ENCODE measurements around the gene THSD4. TPM values are rescaled to one million over a fixed set of nuclear protein-coding genes. Genes with fewer than 3 reads are reported as not detected.
A peak's percentile ranks its signal among the peaks of the same experiment; 100 is the strongest.

The THSD4 gene
- total and polyA plus RNA-seq, 5 donors from 2014 or later, result not detected

DNA sequence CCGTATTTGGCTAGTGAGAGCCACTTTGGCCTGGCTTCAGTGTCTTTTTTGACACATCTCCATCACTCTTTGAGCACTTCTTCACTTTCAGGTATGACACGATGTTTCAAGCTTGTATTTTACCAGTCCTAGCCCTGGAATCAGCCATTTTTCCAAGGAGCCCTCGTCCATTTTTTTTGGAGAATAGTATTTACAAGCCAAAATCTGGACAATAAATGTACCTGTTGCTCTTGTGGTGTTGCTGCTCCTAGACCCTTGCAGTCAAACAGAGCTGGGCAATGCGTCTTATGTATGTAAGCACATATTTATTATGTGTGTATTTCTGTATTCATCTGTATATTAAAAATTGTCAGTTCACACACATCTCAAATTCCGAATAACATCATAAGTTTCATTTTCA, 231.2 kb downstream of the THSD4 start:
- DNase-seq (no peak), ATAC-seq (ENCODE audit: low read depth in 2 of 2) (no peak)
- H3K27me3 Mint-ChIP-seq, result peaks cover 4% of the 10 kb centered on the region
- no peaks in the 10 kb centered on the region for H3K36me3 Mint-ChIP-seq
- Histone ChIP-seq H3K27me3 (ENCODE audit: control insufficient read depth, insufficient read depth, low read length) (peaks cover 3% of the 10 kb centered on the region), H3K4me1 (ENCODE audit: control insufficient read depth, insufficient read depth, low read length, poor library complexity, severe bottlenecking) (no peaks in the 10 kb centered on the region), H3K27ac (ENCODE audit: insufficient read depth, low read length, poor library complexity, severe bottlenecking) (no peak overlapping the region), H3K9me3 (ENCODE audit: control insufficient read depth in 2 of 2, low read length in 2 of 2) (no peaks in the 10 kb centered on the region), H3K36me3 (ENCODE audit: control insufficient read depth, insufficient read depth, low read length) (no peaks in the 10 kb centered on the region), H3K4me3 (ENCODE audit: low read depth, low read length) (no peak overlapping the region)
- no peaks in the 10 kb centered on the region for H3K4me1 Mint-ChIP-seq
- H3K4me3 Mint-ChIP-seq, result no peak overlapping the region
- H3K27ac Mint-ChIP-seq, result no peak overlapping the region
- no peaks in the 10 kb centered on the region for H3K9me3 Mint-ChIP-seq

DNA sequence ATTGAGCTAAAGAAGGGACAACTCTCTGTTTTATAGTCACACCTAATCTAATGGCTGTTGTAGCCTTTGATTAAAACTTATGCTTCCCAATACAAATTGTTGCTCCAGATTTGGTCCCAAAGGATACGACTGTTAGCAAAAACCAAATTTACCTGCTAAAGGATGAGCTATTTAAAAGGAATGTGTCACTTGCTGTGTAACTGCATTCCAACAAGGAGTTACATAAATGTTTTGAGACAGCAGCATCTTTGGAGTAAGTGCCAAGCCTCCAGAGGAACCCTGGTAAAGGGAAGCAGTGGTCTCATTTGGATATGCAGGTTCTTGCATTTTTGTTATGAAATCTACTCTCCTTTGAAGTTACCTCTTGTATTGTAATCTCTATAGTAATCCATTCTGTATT, 233.3 kb downstream of the THSD4 start:
- Histone ChIP-seq H3K4me1 (ENCODE audit: control insufficient read depth, insufficient read depth, low read length, poor library complexity, severe bottlenecking) (no peaks in the 10 kb centered on the region), H3K27ac (ENCODE audit: insufficient read depth, low read length, poor library complexity, severe bottlenecking) (no peak overlapping the region), H3K36me3 (ENCODE audit: control insufficient read depth, insufficient read depth, low read length) (no peaks in the 10 kb centered on the region), H3K4me3 (ENCODE audit: low read depth, low read length) (no peak overlapping the region), H3K9me3 (ENCODE audit: control insufficient read depth in 2 of 2, low read length in 2 of 2) (no peaks in the 10 kb centered on the region), H3K27me3 (ENCODE audit: control insufficient read depth, insufficient read depth, low read length) (peaks cover 3% of the 10 kb centered on the region)
- Mint-ChIP-seq H3K36me3 (no peaks in the 10 kb centered on the region), H3K9me3 (no peaks in the 10 kb centered on the region), H3K27ac (no peak overlapping the region), H3K4me3 (no peak overlapping the region), H3K27me3 (peaks cover 4% of the 10 kb centered on the region), H3K4me1 (peaks cover 0 to 4% (median 0%) of the 10 kb centered on the region in 4 donors)
- DNase-seq (no peak), ATAC-seq (ENCODE audit: low read depth in 2 of 2) (no peak)

DNA sequence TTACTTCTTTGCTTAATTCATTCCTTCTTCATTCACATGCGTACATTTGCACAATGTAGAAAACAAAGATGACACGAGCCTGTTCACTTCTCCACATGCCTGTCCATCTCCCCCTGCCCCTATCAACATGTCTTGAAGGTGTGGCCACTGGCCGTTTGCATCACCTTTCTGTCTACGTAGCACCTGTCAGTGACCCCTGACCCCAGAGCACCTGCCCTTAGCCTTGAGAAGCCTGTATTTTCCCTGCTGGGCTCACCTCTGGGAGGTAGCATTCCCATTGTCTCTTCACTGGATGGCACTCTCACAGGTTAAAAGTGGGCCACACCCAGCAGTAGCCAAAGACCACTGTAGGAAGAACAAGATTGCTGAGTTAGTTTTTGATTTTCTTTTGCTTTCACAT, 234.1 kb downstream of the THSD4 start:
- Mint-ChIP-seq H3K9me3 (no peaks in the 10 kb centered on the region), H3K27me3 (peaks cover 4% of the 10 kb centered on the region), H3K4me1 (peaks cover 0 to 4% (median 0%) of the 10 kb centered on the region in 4 donors), H3K36me3 (no peaks in the 10 kb centered on the region), H3K27ac (no peak overlapping the region), H3K4me3 (no peak overlapping the region)
- no peak for ATAC-seq (ENCODE audit: low read depth in 2 of 2)
- no peaks in the 10 kb centered on the region for H3K36me3 ChIP-seq (ENCODE audit: control insufficient read depth, insufficient read depth, low read length)
- H3K27ac ChIP-seq (ENCODE audit: insufficient read depth, low read length, poor library complexity, severe bottlenecking), result no peak overlapping the region
- peaks cover 3% of the 10 kb centered on the region for H3K27me3 ChIP-seq (ENCODE audit: control insufficient read depth, insufficient read depth, low read length)
- no peak overlapping the region for H3K4me3 ChIP-seq (ENCODE audit: low read depth, low read length)
- H3K9me3 ChIP-seq (ENCODE audit: control insufficient read depth in 2 of 2, low read length in 2 of 2), result no peaks in the 10 kb centered on the region
- H3K4me1 ChIP-seq (ENCODE audit: control insufficient read depth, insufficient read depth, low read length, poor library complexity, severe bottlenecking), result no peaks in the 10 kb centered on the region
- DNase-seq, result no peak

DNA sequence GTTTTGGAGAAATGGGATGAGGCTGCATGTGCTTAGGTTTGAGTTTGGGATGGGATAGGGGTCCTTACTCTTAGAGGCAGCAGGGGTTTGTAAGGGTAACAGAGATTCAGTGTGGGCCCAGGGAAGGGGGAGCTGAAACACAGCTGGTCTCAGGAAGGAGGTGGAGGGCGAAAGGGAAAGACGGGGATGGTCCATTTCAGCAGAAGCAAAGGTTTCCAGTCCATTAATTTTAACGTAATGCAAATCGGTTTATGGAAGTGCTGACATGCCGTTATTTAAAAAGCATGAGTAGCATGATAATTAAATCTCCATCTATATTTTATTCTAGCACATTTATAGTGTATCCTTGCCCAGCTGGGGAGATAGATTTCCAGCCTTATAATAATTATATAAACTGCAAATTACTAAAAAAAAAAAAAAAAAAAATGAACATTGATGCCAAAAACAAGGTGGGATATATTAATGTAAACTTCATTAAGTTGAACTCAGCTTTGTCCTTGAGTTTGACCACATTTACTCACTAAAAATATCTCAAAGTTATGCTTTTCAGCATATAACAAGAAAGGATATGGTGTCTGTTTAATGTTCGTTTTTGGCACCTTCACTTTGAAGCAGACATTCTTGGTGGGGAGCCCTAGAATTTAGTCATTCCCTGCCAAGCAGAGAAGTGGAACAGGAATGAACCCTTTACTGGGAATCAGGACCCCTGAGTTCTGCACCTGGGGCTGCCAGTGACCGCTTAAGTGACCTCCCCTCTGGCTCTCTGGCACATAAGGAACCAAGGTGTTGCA, 234.7 kb downstream of the THSD4 start:
- ATAC-seq (ENCODE audit: low read depth in 2 of 2), result no peak
- H3K4me1 ChIP-seq (ENCODE audit: control insufficient read depth, insufficient read depth, low read length, poor library complexity, severe bottlenecking), result no peaks in the 10 kb centered on the region
- no peak overlapping the region for H3K27ac Mint-ChIP-seq

DNA sequence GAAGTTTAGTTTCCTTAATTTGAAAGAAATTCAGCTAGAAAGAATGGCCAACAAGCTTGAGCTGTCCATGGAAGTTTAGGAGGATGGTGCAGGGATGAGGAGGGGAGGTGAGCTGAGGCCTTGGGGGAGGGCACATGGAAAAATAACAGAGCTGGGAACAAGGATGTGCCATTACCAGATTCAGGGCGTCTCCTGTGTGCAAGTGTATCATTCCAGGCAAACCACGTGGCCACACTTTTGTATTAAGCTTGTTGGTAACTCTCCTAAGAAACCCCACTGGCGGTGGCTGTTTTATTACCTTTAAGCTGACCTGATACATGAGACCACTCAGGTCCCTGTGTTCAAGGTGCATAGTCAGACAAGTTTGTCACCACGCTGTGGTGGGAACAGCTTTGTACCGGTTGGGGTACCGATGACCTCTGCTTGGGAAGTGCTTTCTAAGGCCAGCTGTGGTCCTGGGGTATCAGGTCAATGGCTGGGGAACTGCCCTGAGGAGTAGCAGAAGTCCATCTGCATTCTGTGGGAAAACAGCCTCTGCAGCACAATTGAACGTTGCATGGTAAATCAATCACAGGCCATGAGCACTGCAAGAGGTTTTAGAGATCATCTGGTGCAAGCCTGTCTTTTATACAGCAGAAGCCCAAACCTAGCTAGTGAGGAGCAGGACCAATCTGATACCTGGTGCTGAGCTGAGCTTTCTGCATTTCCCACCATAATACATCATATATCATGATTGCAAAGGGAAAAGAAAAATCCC, 235.5 kb downstream of the THSD4 start:
- Histone ChIP-seq H3K4me3 (ENCODE audit: low read depth, low read length) (no peak overlapping the region), H3K27me3 (ENCODE audit: control insufficient read depth, insufficient read depth, low read length) (peaks cover 3% of the 10 kb centered on the region), H3K4me1 (ENCODE audit: control insufficient read depth, insufficient read depth, low read length, poor library complexity, severe bottlenecking) (no peaks in the 10 kb centered on the region), H3K36me3 (ENCODE audit: control insufficient read depth, insufficient read depth, low read length) (no peaks in the 10 kb centered on the region), H3K27ac (ENCODE audit: insufficient read depth, low read length, poor library complexity, severe bottlenecking) (no peak overlapping the region), H3K9me3 (ENCODE audit: control insufficient read depth in 2 of 2, low read length in 2 of 2) (no peaks in the 10 kb centered on the region)
- no peak for ATAC-seq (ENCODE audit: low read depth in 2 of 2)
- H3K27ac Mint-ChIP-seq, result no peak overlapping the region
- H3K9me3 Mint-ChIP-seq, result no peaks in the 10 kb centered on the region
- no peak overlapping the region for H3K4me3 Mint-ChIP-seq
- H3K27me3 Mint-ChIP-seq, result peaks cover 7% of the 10 kb centered on the region
- H3K36me3 Mint-ChIP-seq, result no peaks in the 10 kb centered on the region
- DNase-seq, result no peak
- peaks cover 0 to 4% (median 0%) of the 10 kb centered on the region in 4 donors for H3K4me1 Mint-ChIP-seq

More for the DNA sequence above, 234.7 kb downstream of the THSD4 start:
- H3K4me3 Mint-ChIP-seq, result no peak overlapping the region
- H3K36me3 Mint-ChIP-seq, result no peaks in the 10 kb centered on the region
- H3K27ac ChIP-seq (ENCODE audit: insufficient read depth, low read length, poor library complexity, severe bottlenecking), result no peak overlapping the region
- peaks cover 3% of the 10 kb centered on the region for H3K27me3 ChIP-seq (ENCODE audit: control insufficient read depth, insufficient read depth, low read length)
- no peak overlapping the region for H3K4me3 ChIP-seq (ENCODE audit: low read depth, low read length)
- no peaks in the 10 kb centered on the region for H3K36me3 ChIP-seq (ENCODE audit: control insufficient read depth, insufficient read depth, low read length)
- H3K27me3 Mint-ChIP-seq, result peaks cover 6% of the 10 kb centered on the region
- H3K4me1 Mint-ChIP-seq, result peaks cover 0 to 4% (median 0%) of the 10 kb centered on the region in 4 donors
- no peaks in the 10 kb centered on the region for H3K9me3 ChIP-seq (ENCODE audit: control insufficient read depth in 2 of 2, low read length in 2 of 2)
- no peaks in the 10 kb centered on the region for H3K9me3 Mint-ChIP-seq
- no peak for DNase-seq

DNA sequence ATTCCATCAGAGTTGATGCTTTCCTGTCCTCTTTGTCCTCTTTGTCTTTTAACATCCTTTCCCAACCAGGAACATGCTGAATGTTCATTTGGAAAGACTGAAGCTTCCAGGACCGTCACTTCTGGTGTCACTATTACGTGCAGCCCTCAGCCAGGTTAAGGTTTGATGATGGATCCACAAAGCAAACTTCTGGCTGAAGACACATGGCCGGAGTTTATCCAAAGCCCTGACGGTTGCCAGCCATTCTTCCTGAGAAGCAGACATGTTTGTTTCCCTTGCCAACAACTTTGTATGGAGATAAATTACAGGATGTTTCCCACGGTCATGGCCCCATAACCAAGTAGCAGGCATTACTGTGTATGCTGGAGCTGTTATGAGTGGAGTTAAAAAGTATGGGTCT, 236.9 kb downstream of the THSD4 start:
- Mint-ChIP-seq H3K27ac (no peak overlapping the region), H3K4me3 (no peak overlapping the region), H3K9me3 (no peaks in the 10 kb centered on the region), H3K27me3 (peaks cover 7% of the 10 kb centered on the region), H3K4me1 (peaks cover 0 to 4% (median 0%) of the 10 kb centered on the region in 4 donors), H3K36me3 (no peaks in the 10 kb centered on the region)
- ATAC-seq (ENCODE audit: low read depth in 2 of 2), result no peak
- Histone ChIP-seq H3K27ac (ENCODE audit: insufficient read depth, low read length, poor library complexity, severe bottlenecking) (no peak overlapping the region), H3K4me1 (ENCODE audit: control insufficient read depth, insufficient read depth, low read length, poor library complexity, severe bottlenecking) (no peaks in the 10 kb centered on the region), H3K4me3 (ENCODE audit: low read depth, low read length) (no peak overlapping the region), H3K36me3 (ENCODE audit: control insufficient read depth, insufficient read depth, low read length) (no peaks in the 10 kb centered on the region), H3K9me3 (ENCODE audit: control insufficient read depth in 2 of 2, low read length in 2 of 2) (no peaks in the 10 kb centered on the region), H3K27me3 (ENCODE audit: control insufficient read depth, insufficient read depth, low read length) (peaks cover 3% of the 10 kb centered on the region)
- DNase-seq, result no peak

DNA sequence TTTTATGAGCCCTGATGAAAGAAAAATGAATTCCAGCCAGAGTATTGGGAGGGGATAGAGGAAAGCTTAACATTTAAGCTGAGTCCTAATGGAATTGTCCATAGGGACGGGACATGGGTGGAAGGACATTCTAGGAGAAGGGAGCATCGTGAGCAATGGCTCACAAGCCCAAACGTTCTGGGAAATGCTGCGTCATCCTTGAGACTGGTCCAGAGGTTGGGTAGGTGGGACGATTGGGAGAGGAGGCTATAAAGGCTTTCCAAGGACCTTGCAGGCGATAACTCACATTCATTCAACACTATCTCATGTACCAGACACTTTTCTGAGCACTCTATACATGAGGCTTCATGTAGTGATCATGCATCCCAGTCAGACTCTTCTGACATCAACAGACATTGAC, 237.5 kb downstream of the THSD4 start:
- no peaks in the 10 kb centered on the region for H3K36me3 Mint-ChIP-seq
- H3K27me3 ChIP-seq (ENCODE audit: control insufficient read depth, insufficient read depth, low read length), result peaks cover 3% of the 10 kb centered on the region
- H3K4me1 Mint-ChIP-seq, result peaks cover 0 to 4% (median 0%) of the 10 kb centered on the region in 4 donors
- no peaks in the 10 kb centered on the region for H3K36me3 ChIP-seq (ENCODE audit: control insufficient read depth, insufficient read depth, low read length)
- no peak overlapping the region for H3K4me3 Mint-ChIP-seq
- H3K9me3 Mint-ChIP-seq, result no peaks in the 10 kb centered on the region
- peaks cover 10% of the 10 kb centered on the region for H3K27me3 Mint-ChIP-seq
- ATAC-seq (ENCODE audit: low read depth in 2 of 2) (no peak), DNase-seq (no peak)
- H3K4me1 ChIP-seq (ENCODE audit: control insufficient read depth, insufficient read depth, low read length, poor library complexity, severe bottlenecking), result no peaks in the 10 kb centered on the region
- H3K27ac ChIP-seq (ENCODE audit: insufficient read depth, low read length, poor library complexity, severe bottlenecking), result no peak overlapping the region
- H3K4me3 ChIP-seq (ENCODE audit: low read depth, low read length), result no peak overlapping the region
- peak overlapping the region in 1 of 3 donors; percentile 42 for H3K27ac Mint-ChIP-seq
- H3K9me3 ChIP-seq (ENCODE audit: control insufficient read depth in 2 of 2, low read length in 2 of 2), result no peaks in the 10 kb centered on the region
